Superior temporal gyrus (tissue), 1 donor: ENCODE measurements around the gene MTIF3.

Experiments used
- DNase-seq: peaks from one replicate; pipeline ENCODE4 v3.0.0-alpha.2; 2016; ENCODE audit errors: extremely low spot score

MTIF3 gene, protein sequence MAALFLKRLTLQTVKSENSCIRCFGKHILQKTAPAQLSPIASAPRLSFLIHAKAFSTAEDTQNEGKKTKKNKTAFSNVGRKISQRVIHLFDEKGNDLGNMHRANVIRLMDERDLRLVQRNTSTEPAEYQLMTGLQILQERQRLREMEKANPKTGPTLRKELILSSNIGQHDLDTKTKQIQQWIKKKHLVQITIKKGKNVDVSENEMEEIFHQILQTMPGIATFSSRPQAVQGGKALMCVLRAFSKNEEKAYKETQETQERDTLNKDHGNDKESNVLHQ

DNA sequence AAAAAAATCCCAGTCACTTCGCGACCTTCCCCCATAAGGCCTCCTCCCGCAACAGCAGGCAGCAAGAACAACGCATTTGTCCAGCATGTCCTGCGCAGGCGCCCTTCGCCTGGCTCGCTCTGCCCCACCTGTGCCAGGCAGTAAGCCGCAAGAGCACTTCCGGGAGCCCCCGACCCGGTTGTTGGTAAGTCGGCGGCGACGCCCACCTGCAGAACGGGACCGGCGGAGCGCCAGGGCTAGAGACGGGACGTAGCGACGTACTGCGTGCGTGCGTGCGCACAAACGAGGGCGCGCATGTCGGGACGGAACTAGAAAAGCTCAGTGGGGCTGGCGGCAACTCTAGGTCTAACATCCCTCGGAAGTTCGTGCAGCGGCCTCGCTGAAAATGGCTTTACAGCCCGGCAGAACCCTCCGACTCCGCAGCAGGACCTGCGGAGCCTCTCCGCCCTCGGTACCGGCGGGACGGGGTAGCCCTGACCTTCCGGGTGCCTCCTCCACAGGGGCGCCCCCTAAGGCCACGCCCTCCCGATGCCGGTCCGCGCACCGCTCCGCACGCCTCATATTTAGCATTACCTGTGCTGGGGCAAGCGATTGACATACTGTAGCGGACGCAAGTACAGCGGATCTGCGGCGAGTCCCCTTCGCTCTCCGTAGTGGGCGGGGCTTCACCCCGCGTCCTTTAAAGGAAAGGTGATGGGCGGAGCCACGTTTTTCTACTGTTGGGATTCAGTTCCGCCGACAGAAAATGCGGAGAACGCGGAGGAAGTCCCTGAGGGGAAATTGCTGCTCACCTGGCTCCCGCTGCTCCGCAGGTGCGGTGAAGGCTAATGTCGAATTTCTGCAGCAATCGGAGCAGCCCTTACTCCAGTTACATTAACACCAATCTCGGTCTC, at the start of gene MTIF3:
Gene MTIF3, minus strand, starts transcription at position 629 of the 893 bp plus-strand sequence. CDS start 10,116 bp downstream, outside the sequence.
- peak; percentile 96 for DNase-seq

DNA sequence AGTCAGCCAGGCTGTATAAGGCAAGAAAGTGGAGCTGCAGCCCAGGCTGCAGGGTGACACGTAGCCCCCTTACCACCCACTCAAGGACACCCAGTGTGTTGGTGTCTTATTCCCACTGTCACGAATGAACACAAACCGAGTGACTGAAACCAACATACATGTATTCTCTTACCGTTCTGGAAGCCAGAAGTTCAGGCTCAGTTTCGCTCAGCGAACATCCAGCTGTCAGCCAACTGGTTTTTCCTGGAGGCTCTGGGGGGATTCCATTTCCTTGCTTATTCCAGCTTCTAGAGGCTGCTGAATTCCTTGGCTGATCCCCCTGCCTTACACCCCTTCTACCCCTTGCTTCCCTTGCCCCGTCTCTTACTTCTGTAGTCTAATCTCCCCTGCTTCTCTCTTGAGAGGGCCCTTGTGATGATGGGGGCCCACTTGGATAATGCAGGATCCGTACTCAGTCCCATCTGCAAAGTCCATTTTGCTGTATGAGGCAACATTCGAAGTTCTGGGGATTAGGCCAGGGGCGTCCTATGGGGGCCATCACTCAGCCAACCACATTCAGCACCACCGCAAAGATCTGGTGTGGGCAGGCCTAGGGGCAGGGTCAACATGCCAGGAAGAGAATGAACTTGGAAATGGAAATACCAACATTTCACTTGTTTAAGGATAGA, 47.3 kb upstream of the MTIF3 start:
- no peak for DNase-seq

- DNase-seq, result no peak
Observed at GRCh38 chr13:27496536-27497273, 46.3 kb upstream of the MTIF3 start.

- no peak for DNase-seq
Observed at GRCh38 chr13:27496006-27496405, 45.6 kb upstream of the MTIF3 start.

DNA sequence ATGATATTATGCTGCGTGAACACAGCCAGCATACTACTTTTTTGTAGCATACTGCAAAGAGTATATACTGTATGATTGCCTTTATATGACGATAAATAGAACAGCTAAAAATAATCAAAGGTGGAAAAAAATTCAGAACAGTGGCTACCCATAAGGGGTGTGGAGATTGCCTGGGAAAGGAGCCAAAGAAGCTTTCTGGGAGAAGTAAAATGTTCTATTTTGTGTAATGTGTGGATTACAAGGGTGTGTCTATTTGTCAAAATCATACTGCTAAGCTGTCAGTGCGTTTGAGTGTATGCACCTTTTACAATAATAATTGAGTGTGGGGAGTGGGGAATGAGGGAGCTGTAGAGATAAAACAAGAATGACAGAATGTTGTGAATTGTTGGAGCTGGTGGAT, 45.2 kb upstream of the MTIF3 start:
- DNase-seq, result peak; percentile 31

DNA sequence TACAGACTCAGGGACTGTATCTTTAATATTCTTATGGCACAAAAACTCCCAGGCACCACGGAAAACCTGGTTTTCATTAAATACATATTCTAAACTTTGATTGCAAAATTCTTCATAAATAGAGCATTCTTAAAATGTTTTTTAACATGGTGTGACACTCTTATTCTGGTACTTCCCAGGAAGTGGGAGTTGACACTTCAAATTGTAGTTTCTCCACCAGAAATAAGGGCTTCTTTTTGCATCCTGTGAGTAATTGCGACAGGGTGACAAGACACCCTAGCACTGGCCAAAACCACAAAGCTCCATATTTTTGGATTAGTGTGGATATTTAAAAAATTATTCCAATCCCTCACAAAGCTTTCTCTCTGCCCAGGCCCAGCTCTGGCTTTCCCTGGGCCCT, 43.6 kb upstream of the MTIF3 start:
- peak; percentile 61 for DNase-seq

DNA sequence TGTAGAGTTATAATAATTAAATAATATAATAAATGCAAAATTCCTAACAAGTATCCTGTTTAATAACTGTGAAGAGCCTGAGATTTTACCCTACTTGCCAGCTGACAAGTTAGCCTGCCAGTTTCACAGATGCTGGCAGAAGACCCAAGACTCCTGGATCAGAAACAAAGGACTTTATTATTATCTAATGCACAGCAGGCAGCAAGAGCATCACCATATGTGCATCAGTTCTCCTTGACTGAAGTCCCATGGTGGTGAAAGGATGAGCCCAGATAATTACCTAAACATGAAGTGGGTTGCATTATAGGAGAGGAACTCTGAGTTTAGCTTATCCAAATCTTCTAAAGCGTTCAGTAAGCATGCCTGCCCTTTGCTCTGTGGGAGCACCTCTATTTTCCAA, 39.1 kb upstream of the MTIF3 start:
- peak; percentile 36 for DNase-seq

- no peak for DNase-seq
Observed at GRCh38 chr13:27487776-27488175, 37.4 kb upstream of the MTIF3 start.

DNA sequence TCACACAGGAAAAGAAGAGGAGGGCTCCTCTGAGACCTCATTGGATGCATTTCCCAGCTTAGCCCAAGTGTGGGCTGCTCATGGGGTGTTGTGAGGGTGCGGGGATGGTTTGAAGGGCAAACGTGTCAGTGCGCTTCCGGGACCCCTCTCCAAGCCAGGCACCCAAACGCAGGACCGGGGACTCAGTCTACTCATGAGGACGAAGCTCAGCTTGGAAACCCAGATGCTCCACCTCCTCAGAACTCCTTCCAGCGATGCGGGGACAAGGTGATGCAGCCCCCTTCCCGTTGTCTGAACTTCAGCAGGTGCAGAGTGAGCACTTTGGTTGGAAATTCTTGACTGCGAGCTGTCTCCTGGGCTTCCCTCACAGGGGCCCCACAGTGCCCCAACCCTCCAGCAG, 33.1 kb upstream of the MTIF3 start:
- no peak for DNase-seq

GRCh38 chr13:27482983-27483382, 32.6 kb upstream of the MTIF3 start:
- DNase-seq, result no peak

GRCh38 chr13:27481766-27482165, 31.4 kb upstream of the MTIF3 start:
- no peak for DNase-seq

DNA sequence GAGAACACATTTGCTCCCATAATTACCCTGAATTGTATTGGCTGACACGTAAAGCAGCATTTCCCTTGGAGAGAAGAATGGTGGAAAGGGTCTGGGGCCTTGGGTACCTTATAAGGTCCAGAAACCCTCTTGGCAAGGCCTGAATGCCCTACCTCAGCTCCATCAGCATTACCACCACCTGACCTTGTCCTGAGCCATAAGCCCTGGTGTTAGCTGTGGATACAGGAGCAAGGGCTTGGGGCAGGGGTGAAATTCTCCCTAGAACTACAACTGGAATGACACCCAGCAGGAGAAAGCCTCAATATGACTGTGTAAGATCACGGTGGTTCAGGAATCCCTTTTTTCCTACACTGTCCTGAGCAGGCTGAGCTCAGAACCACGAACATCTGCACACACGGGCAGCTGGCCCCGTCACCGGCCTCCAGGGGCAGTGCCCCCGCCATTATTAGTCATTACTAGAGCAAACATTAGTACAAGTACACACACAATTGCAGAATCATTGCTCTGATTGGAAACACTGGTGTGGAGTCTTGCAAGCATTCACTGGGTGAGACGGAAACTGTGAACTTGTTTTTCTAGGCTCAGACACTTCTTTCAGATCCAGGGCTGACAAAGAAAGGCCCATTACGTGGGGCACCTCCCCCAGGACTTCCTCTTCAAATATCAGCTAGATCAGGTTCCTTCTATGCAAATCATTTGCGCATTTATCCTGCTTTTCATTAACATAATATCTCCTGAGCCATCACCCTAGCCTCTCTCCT, 26.8 kb upstream of the MTIF3 start:
- no peak for DNase-seq

DNA sequence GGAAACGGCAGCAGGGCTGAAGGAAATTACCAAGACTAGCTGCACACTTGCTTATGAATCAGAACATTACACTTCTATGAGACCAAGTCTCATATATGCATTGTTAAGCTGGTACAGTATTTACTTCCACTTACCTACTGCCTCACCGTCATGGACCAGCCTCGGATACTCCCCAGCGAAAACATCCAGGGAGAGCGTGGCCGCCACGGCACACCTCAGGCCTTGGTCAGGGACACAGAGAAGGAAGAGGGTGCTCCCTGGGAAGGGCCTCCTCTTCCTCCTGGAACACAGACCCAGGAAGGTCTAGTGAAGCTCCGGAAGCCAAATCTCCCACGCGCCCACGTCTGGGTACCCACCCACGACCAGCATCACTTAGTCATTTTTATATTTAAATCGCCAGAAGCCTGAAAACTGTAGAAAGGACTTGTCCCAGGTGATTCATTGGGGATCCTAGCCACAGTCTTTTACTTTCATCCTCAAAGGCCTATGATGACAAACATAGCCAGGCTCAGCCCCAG, 24.4 kb upstream of the MTIF3 start:
- no peak for DNase-seq

DNA sequence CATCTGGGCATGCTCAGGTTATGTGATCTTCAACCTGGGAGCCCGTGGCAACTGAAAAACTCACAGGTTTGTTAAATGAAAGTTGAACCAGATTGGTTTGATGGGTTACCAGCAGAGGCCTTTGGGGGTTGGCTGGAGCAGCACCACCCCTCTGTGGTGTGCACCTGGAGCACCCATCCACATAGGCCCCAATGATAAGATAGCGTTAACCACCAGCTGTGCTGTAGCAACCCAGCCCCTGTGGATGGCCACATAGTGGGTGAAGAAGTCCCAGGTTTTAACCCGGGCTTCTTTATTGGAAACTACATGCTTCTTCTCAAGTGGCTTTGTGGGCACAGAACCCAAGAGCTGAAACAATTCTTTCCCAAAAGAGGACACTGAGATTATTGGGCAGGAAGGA, 22.6 kb upstream of the MTIF3 start:
- DNase-seq, result no peak

DNA sequence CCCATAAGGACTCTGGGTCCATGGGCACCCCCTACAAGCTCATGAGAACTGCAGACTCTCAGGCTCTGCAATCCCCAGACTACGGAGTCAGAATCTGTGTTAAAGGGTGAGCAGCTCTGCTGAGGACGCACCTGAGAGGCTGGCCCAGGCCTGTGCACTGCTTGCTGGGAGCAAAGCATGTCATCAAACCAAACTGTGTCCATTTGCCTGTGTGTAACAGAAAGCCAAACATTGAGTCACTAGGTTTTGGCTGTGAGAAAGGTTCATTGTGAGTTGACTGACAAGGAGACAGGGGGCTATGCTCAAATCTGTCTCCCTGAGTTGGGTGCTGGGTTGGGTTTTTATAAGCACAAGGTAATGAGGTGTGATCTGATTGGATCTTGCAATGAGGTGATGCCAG, 22.1 kb upstream of the MTIF3 start:
- DNase-seq, result no peak

- no peak for DNase-seq
Observed at GRCh38 chr13:27470075-27470820, 19.9 kb upstream of the MTIF3 start.

DNA sequence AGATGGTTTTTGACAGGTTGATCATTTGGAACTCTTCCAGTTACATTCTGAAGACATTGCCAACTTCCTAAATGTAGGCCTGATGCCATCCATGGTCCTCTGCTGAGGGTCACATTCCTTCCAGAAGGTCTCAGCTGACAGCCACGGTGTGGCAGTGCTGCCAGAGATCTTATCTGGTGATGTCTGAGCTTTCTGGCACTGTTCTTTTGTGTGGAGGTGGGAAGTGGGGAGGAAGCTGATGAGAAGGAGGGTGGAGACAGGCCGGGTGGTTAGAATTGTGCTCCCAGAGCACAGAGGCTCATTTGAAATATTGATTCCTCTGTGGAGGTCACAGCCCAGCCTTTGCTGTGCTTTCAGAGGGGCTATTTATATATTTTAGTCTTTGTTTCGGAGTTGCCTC, 16.1 kb upstream of the MTIF3 start:
- no peak for DNase-seq

DNA sequence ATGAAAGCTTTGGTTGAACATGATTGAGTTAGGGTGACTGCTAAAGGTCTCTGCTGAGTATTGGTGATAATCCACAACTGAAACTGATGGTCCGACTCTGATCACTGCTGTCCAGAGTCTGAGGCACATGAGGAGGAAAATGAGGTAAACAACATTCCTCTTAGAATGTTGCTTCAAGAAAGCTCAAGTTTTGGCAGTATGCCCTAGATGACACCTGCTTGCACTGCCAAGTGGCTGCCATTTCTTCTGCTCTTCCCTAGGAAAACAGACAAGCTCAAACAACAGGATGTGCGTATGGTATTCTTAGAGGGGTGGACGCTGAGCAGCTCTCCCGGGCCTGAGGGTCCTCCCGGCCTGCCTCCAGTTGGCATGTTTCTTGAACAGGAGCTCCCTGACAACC, 15.2 kb upstream of the MTIF3 start:
- no peak for DNase-seq

- no peak for DNase-seq
Observed at GRCh38 chr13:27463500-27463899, 13.1 kb upstream of the MTIF3 start.

DNA sequence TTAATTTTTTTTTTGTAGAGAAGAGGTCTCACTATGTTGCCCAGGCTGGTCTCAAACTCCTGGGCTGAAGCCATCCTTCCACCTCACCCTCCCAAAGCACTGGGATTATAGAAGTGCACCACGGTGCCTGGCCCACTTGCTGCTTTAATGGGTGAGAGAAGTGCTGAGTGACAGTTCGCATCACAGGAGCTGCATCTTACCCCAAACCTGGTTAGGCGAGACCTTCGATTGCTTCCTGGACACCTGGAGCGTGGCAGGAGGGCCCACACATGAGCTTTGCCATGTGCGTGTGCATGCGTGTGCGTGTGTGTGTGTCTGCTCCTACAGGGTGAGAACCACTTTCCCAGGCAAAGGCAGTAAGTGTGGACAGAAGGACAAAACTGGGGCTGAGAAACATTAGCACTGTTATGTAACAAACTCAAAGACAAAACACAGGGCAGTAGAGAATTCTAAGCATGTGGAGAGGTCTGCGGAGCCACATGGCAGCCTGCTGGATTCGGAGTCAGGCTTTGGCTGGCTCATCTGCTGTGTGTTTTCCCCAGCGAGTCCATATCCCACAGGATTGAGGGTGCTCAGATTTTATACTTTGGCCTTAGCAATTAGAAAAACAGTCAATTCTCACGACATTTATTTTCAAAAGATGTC, 11.7 kb upstream of the MTIF3 start:
- DNase-seq, result no peak
